ENCODE measurements around the gene STMN1.

STMN1 gene

DNA sequence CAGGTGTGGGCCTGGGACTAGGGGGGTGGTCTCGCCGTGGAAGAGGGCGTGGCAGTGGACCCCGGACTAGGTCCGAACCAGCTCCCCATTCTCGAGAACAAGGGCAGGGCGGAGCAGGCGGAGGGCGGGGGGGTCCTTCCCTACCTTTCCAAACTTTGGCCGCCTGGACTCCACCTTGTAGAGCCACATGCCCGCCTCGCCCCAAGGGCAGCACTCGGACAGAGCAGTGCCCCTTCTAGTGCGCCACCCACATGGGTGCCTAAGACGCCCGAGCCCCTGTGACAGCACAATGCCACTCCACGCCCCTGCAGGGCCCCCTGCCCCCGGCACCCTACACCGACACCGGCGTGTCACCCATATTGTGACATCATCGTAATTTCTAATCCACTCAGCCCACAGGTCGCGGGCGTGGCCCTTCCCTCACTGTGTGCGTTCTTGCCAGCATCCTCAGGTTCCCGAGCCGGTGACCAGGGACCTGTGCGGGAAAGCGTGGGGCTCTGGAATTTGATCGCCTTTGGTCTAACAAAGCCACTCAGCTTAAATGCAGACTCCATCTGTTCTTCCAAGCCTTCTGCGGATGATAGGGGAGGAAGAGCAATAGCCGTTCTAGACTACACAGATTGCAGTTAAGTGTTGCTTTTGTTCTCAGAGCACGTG lies 553 bp upstream of the STMN1 start:
- Histone ChIP-seq H3K27ac (ENCODE audit: low read depth, low read length, severe bottlenecking) (no peak overlapping the region), H3K4me1 (ENCODE audit: control insufficient read depth, insufficient read depth, low read length, poor library complexity, severe bottlenecking) (peaks cover 14% of the 10 kb centered on the region), H3K4me3 (ENCODE audit: extremely low read depth, insufficient read depth, low read length, poor library complexity, severe bottlenecking) (peak overlapping the region; percentile 65), H3K36me3 (ENCODE audit: control insufficient read depth, insufficient read depth, low read length) (peaks cover 30% of the 10 kb centered on the region), H3K9me3 (ENCODE audit: control insufficient read depth, low read length) (no peaks in the 10 kb centered on the region)
- WGBS, 2 experiments (ENCODE audit: insufficient coverage in 2 of 2) = 65 to 82% methylated on average over 6 to 34 of the region's 34 CpGs

DNA sequence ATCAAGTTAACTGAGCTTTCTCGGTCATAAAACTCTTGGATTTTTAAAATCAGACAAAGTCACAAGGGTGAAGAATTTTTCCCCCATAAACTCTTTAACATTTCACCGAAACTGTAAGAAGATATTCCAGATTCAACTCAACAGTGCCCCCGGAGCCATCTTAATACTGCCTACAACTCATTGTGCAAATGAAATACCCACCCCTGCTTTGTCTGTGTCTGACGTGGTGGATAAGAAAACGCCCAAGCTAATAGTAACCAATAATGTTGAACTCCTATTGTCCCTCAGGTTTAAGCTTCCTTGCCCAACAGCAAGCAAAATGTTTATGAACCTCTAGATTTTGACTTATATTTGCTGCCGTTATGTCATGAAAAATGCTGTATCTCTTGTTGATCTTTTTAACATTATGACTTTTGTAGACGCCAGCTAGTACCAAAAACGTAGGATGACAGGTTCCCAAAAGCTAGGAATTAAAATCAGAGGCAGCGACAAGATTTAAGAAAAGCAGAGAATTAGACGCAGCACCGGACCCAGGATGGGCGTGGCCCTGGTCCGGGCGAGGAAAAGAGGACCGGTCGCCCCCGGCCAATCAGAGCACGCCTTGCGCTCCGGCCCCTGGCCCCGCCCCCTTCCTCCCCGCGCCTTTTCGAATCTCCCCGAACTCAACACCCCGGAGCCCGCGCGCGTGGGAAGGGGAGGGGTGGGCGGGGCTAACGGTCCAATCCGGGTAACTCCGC lies 1.1 kb downstream of the STMN1 start:
- H3K27ac ChIP-seq (ENCODE audit: low read depth, low read length, severe bottlenecking) = peak overlapping the region; percentile 62
- peaks cover 18% of the 10 kb centered on the region for H3K4me1 ChIP-seq (ENCODE audit: control insufficient read depth, insufficient read depth, low read length, poor library complexity, severe bottlenecking)
- H3K9me3 ChIP-seq (ENCODE audit: control insufficient read depth, low read length) = no peaks in the 10 kb centered on the region
- 0% methylated on average over 6 to 11 of the region's 34 CpGs for WGBS, 2 experiments (ENCODE audit: insufficient coverage in 2 of 2)
- peaks cover 46% of the 10 kb centered on the region for H3K36me3 ChIP-seq (ENCODE audit: control insufficient read depth, insufficient read depth, low read length)
- H3K4me3 ChIP-seq (ENCODE audit: extremely low read depth, insufficient read depth, low read length, poor library complexity, severe bottlenecking) = peak overlapping the region; percentile 65

DNA sequence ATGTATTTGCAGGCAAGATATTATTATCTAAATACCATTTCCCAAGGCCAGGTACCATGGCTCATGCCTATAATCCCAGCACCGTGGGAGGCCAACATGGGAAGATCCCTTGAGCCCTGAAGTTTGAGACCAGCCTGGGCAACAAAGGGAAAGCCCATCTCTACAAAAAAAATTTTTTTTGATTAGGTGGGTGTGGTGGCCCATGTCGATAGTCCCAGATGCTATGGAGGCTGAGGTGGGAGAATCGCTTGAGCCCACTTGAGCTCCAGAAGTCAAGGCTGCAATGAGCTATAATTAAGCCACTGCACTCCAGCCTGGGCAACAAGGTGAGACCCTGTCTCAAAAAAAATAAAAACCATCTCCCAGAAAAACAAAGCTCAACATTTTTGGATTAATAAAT lies 2.2 kb downstream of the STMN1 start:
- Histone ChIP-seq H3K4me3 (ENCODE audit: extremely low read depth, insufficient read depth, low read length, poor library complexity, severe bottlenecking) (peak overlapping the region; percentile 65), H3K36me3 (ENCODE audit: control insufficient read depth, insufficient read depth, low read length) (peaks cover 57% of the 10 kb centered on the region), H3K9me3 (ENCODE audit: control insufficient read depth, low read length) (no peaks in the 10 kb centered on the region), H3K4me1 (ENCODE audit: control insufficient read depth, insufficient read depth, low read length, poor library complexity, severe bottlenecking) (peaks cover 18% of the 10 kb centered on the region), H3K27ac (ENCODE audit: low read depth, low read length, severe bottlenecking) (no peak overlapping the region)
- WGBS, 2 experiments (ENCODE audit: insufficient coverage in 2 of 2) = 92 to 100% methylated on average over 2 to 3 of the region's 3 CpGs

DNA sequence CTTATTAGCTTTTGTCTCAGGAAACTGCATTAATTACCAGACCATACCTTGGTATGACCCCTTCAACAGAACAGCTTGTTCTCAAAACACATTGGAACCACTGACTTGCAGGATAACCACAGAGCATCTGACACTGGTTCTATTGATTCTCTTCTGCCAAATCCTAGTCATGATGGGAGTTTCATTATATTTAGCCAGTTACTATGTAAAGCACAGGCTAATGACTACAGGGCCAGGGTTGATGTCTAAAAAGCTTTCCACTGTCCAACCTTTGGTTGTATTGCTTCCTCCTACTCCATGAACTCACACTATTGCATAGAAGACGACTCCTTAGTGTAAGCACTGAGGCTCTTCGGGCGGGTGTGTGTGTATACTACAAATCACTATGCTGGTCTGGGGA lies 3.8 kb downstream of the STMN1 start:
- no peak overlapping the region for H3K4me3 ChIP-seq (ENCODE audit: extremely low read depth, insufficient read depth, low read length, poor library complexity, severe bottlenecking)
- H3K27ac ChIP-seq (ENCODE audit: low read depth, low read length, severe bottlenecking) = no peak overlapping the region
- peaks cover 13% of the 10 kb centered on the region for H3K4me1 ChIP-seq (ENCODE audit: control insufficient read depth, insufficient read depth, low read length, poor library complexity, severe bottlenecking)
- no peaks in the 10 kb centered on the region for H3K9me3 ChIP-seq (ENCODE audit: control insufficient read depth, low read length)
- H3K36me3 ChIP-seq (ENCODE audit: control insufficient read depth, insufficient read depth, low read length) = peaks cover 73% of the 10 kb centered on the region
- 100% methylated on average over 2 of the region's 3 CpGs; no CpG with 5 or more reads in 1 of the 2 experiments for WGBS, 2 experiments (ENCODE audit: insufficient coverage in 2 of 2)

DNA sequence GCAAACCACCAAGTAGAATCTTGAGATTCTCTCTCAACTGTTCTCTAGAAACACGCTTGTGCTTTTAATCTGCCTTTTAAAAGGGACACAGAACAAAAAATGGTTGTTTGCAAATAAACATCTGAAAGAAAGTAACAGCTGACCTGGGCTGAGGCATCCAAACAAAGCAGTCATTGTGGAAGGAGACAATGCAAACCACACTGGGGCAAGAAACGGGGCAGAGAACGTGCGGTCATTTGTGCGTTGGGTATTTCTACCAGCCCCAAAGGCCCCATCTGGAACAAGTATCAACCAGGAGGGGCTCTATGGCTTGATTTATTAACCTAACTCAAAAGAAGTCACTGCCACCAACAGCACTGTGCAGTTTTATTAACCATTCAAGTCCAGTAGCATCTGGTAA lies 6.0 kb downstream of the STMN1 start:
- 86 to 94% methylated on average over 2 to 4 of the region's 5 CpGs for WGBS, 2 experiments (ENCODE audit: insufficient coverage in 2 of 2)
- Histone ChIP-seq H3K27ac (ENCODE audit: low read depth, low read length, severe bottlenecking) (no peak overlapping the region), H3K4me1 (ENCODE audit: control insufficient read depth, insufficient read depth, low read length, poor library complexity, severe bottlenecking) (peaks cover 13% of the 10 kb centered on the region)

DNA sequence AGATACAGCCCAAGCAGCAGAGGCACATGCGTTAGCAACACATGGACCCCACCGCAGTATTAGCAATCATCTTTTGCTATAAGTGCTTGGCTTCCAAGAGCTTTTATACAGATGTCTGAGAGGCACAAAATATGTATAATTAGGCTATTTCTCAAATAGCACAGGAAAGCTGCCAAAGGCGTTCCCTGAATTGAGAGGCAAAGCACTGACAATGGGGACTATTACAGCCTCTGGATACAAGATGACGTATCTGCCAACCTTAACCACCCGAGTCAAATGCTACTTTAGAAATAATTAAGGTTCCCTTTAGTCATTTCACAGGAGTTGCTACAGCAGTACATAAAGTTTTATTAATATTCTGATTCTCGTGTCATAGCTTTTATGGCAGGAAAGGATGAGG lies 6.4 kb downstream of the STMN1 start:
- Histone ChIP-seq H3K4me1 (ENCODE audit: control insufficient read depth, insufficient read depth, low read length, poor library complexity, severe bottlenecking) (peaks cover 13% of the 10 kb centered on the region), H3K27ac (ENCODE audit: low read depth, low read length, severe bottlenecking) (no peak overlapping the region), H3K36me3 (ENCODE audit: control insufficient read depth, insufficient read depth, low read length) (peaks cover 85% of the 10 kb centered on the region), H3K9me3 (ENCODE audit: control insufficient read depth, low read length) (no peaks in the 10 kb centered on the region), H3K4me3 (ENCODE audit: extremely low read depth, insufficient read depth, low read length, poor library complexity, severe bottlenecking) (no peak overlapping the region)
- 92 to 96% methylated on average over 4 of the region's 6 CpGs for WGBS, 2 experiments (ENCODE audit: insufficient coverage in 2 of 2)

More for the DNA sequence above, 6.0 kb downstream of the STMN1 start:
- H3K9me3 ChIP-seq (ENCODE audit: control insufficient read depth, low read length) = no peaks in the 10 kb centered on the region
- no peak overlapping the region for H3K4me3 ChIP-seq (ENCODE audit: extremely low read depth, insufficient read depth, low read length, poor library complexity, severe bottlenecking)
- peaks cover 82% of the 10 kb centered on the region for H3K36me3 ChIP-seq (ENCODE audit: control insufficient read depth, insufficient read depth, low read length)

DNA sequence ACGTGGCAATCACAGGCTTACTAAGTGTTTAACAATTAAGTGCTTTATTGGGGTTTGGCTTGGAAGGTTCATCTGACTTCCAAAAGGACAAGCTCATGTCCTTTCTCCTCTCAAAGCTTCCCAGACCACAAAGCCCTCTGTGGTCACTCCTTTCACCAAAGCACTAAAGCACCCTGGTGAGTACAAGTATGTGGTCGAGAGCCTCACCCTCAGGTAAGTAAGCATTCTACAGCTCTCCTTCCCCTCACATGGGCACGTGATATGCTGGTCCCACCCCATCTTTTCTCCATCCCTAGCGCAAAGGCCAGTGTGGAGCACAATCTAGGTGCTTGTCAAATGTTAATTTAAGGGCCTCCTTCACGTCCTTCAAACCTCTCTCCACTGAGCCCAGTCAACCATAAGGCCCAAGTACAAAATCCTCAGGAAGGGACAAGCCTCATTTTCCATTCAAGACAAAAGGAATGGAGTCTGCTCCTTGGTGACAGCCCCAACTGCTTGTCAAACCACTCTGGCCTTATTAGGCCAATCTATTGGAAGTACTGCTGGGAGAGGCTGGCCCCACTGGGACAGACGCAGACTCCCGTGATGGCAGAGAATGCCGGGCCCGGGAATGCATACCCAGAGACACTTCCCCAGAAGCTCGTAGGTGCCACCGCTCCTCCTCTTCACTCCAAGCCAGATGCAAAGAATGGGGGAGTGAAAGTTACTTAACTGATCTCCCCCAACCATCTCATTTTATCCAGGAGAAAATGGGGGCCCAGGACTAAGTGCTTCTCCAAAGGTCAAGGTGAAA lies 7.8 kb downstream of the STMN1 start:
- peak overlapping the region; percentile 26 for H3K27ac ChIP-seq (ENCODE audit: low read depth, low read length, severe bottlenecking)
- H3K4me3 ChIP-seq (ENCODE audit: extremely low read depth, insufficient read depth, low read length, poor library complexity, severe bottlenecking) = no peak overlapping the region
- WGBS, 2 experiments (ENCODE audit: insufficient coverage in 2 of 2) = 96 to 100% methylated on average over 3 to 8 of the region's 11 CpGs
- H3K4me1 ChIP-seq (ENCODE audit: control insufficient read depth, insufficient read depth, low read length, poor library complexity, severe bottlenecking) = peaks cover 4% of the 10 kb centered on the region
- peaks cover 83% of the 10 kb centered on the region for H3K36me3 ChIP-seq (ENCODE audit: control insufficient read depth, insufficient read depth, low read length)
- no peaks in the 10 kb centered on the region for H3K9me3 ChIP-seq (ENCODE audit: control insufficient read depth, low read length)

DNA sequence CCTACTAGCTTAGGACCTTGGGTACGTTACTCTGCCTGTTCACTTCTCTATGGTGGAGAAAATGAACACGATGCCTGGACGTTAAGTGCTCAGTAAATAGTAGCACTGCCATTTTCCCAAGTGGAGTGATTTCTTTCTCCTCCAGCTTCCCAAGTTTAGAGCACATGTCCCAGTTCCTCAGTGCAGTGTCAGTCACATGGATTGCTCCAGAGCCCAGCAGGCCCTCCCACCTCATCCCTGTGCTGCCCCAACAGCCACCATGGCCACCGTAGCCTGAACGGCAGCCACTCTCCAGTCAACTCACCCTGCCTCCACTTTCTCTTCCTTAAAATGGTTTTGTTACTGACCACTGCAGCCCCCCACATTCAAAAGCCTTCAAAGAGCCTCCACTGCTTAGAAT lies 8.5 kb downstream of the STMN1 start:
- 93 to 96% methylated on average over 3 to 5 of the region's 5 CpGs for WGBS, 2 experiments (ENCODE audit: insufficient coverage in 2 of 2)
- peaks cover 76% of the 10 kb centered on the region for H3K36me3 ChIP-seq (ENCODE audit: control insufficient read depth, insufficient read depth, low read length)
- peaks cover 11% of the 10 kb centered on the region for H3K4me1 ChIP-seq (ENCODE audit: control insufficient read depth, insufficient read depth, low read length, poor library complexity, severe bottlenecking)
- H3K4me3 ChIP-seq (ENCODE audit: extremely low read depth, insufficient read depth, low read length, poor library complexity, severe bottlenecking) = no peak overlapping the region
- H3K27ac ChIP-seq (ENCODE audit: low read depth, low read length, severe bottlenecking) = peak overlapping the region; percentile 26
- H3K9me3 ChIP-seq (ENCODE audit: control insufficient read depth, low read length) = no peaks in the 10 kb centered on the region

DNA sequence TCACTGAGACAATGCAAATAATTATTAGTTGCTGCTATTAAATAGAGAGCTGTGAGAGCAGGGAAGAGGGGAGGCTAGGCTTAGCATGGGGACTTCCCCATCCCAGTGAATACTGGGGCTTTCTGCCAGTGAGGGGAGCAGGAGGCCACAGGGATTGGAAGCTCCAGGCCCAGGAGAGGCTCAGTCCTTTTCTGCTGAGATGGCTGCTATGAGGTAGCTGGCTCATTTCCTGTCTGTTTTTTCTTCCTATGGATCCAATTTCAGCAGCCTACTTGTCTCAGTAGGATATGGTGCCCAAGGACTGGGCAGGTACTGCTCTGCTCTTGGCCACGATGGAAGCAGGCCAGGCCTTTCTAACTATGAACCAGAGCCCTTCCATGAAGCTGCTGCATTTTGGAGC lies 10.0 kb downstream of the STMN1 start:
- Histone ChIP-seq H3K4me1 (ENCODE audit: control insufficient read depth, insufficient read depth, low read length, poor library complexity, severe bottlenecking) (peaks cover 23% of the 10 kb centered on the region), H3K4me3 (ENCODE audit: extremely low read depth, insufficient read depth, low read length, poor library complexity, severe bottlenecking) (no peak overlapping the region), H3K9me3 (ENCODE audit: control insufficient read depth, low read length) (no peaks in the 10 kb centered on the region), H3K36me3 (ENCODE audit: control insufficient read depth, insufficient read depth, low read length) (peaks cover 61% of the 10 kb centered on the region), H3K27ac (ENCODE audit: low read depth, low read length, severe bottlenecking) (peak overlapping the region; percentile 0)
- WGBS, 2 experiments (ENCODE audit: insufficient coverage in 2 of 2) = 82 to 100% methylated on average over 1 of the region's 1 CpG

DNA sequence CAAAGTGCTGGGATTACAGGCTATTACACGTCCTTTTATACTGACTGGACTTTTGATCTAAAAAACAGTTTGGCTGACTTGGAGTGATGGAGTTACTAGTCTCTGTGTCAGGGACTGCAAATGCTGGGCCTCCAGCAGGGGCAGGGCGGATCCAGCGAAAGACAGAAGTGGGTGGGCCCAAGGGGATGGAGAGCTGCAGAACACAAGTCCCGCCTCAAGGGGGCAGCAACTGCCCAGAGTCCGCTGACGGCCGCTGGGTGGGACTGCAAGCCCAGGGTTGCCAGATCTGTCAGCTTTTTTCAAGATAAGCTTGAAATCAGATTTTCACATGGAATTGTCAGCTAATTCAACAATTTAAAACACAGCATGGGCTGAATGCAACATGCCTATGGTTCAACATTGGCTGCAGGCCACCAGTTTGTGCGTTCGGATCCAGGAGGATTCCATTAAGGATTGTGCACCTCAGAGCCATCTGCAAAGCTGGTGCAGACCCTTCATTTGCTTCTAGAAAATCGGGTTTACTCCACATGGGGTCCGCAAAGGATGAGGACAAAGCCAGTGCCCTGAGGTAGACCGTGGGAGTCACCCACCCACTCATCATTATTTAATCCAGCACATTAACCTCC lies 10.7 kb downstream of the STMN1 start:
- 23 to 30% methylated on average over 10 to 12 of the region's 12 CpGs for WGBS, 2 experiments (ENCODE audit: insufficient coverage in 2 of 2)
- H3K4me3 ChIP-seq (ENCODE audit: extremely low read depth, insufficient read depth, low read length, poor library complexity, severe bottlenecking) = no peak overlapping the region
- peaks cover 23% of the 10 kb centered on the region for H3K4me1 ChIP-seq (ENCODE audit: control insufficient read depth, insufficient read depth, low read length, poor library complexity, severe bottlenecking)
- H3K9me3 ChIP-seq (ENCODE audit: control insufficient read depth, low read length) = no peaks in the 10 kb centered on the region
- peaks cover 59% of the 10 kb centered on the region for H3K36me3 ChIP-seq (ENCODE audit: control insufficient read depth, insufficient read depth, low read length)
- H3K27ac ChIP-seq (ENCODE audit: low read depth, low read length, severe bottlenecking) = peak overlapping the region; percentile 12

Measured in mesodermal cell (in vitro differentiated cells).